IMR-90 (cell line): ENCODE measurements around the gene DGKE. TPM values are rescaled to one million over a fixed set of nuclear protein-coding genes. Genes with fewer than 3 reads are reported as not detected.

ENCODE experiments used
- ATAC-seq: fragments of 200-7000 bp; cut with Tn5 transposase; 2 replicates; pipeline ENCODE4 v1.9.1; 2020; ENCODE audit warnings: low read depth, mild to moderate bottlenecking, moderate library complexity
- BruUV-seq: library from RNA; stranded (reverse); fragments of 400-500 nt; replicated peaks from 2 replicates; lab custom pipeline; 2021; lab: Mats Ljungman, UMichigan
- CTCF ChIA-PET: fragments of 300-600 bp; formaldehyde crosslinking; extraction: SDS; loops from one replicate; lab custom pipeline; 2021; ENCODE audit warnings: antibody characterized with exemption; lab: Yijun Ruan, JAX
- POLR2A ChIA-PET: fragments of 300-600 bp; sonication (Branson Sonifier 250); formaldehyde crosslinking; loops from one replicate; lab custom pipeline; 2022; ENCODE audit warnings: antibody characterized with exemption; ENCODE audit not compliant: unreplicated experiment; lab: Charles Lee
- DNase-seq: peaks from one replicate; pipeline ENCODE4 v3.0.0; 2013
- H2AFZ ChIP-seq: replicated peaks from 2 replicates; pipeline ENCODE3; 2013; ENCODE audit warnings: low read length, mild to moderate bottlenecking; ENCODE audit not compliant: poor library complexity
- H2AK5ac ChIP-seq: 2 replicates; pipeline ENCODE4 v1.6.1; 2013; ENCODE audit warnings: low read depth, low read length, inconsistent platforms
- H2AK9ac ChIP-seq: replicated peaks from 2 replicates; pipeline ENCODE3; 2013; ENCODE audit warnings: mild to moderate bottlenecking, low read depth, low read length, moderate library complexity; ENCODE audit not compliant: poor library complexity
- H2BK120ac ChIP-seq: 2 replicates; pipeline ENCODE4 v1.6.1; 2013; ENCODE audit warnings: low read depth, low read length, inconsistent platforms
- H2BK15ac ChIP-seq: 3 replicates; pipeline ENCODE4 v1.6.1; 2013; ENCODE audit warnings: low read depth, low read length, inconsistent platforms
- H2BK20ac ChIP-seq: 2 replicates; pipeline ENCODE4 v1.6.1; 2013; ENCODE audit warnings: low read depth, mild to moderate bottlenecking, inconsistent platforms, low read length, moderate library complexity
- H2BK5ac ChIP-seq: 2 replicates; pipeline ENCODE4 v1.6.1; 2013; ENCODE audit warnings: mild to moderate bottlenecking, low read depth, low read length, inconsistent platforms; ENCODE audit not compliant: poor library complexity, severe bottlenecking
- H3K14ac ChIP-seq: replicated peaks from 2 replicates; pipeline ENCODE4 v1.6.1; 2013; ENCODE audit warnings: low read depth, low read length, inconsistent platforms
- H3K18ac ChIP-seq: 2 replicates; pipeline ENCODE4 v1.6.1; 2013; ENCODE audit warnings: low read depth, low read length, control low read depth
- H3K23ac ChIP-seq: 2 replicates; pipeline ENCODE4 v1.6.1; 2013; ENCODE audit warnings: low read depth, low read length, inconsistent platforms
- H3K27ac ChIP-seq: 2 replicates; pipeline ENCODE4 v1.5.1; 2013; ENCODE audit warnings: mild to moderate bottlenecking, control low read depth, low read length; ENCODE audit not compliant: insufficient read depth
- H3K27me3 ChIP-seq: 2 replicates; pipeline ENCODE4 v1.6.1; 2013; ENCODE audit warnings: low read length; ENCODE audit not compliant: control insufficient read depth, insufficient read depth
- H3K36me3 ChIP-seq: 2 replicates; pipeline ENCODE4 v1.6.1; 2013; ENCODE audit warnings: low read length, mixed read lengths; ENCODE audit not compliant: control insufficient read depth, insufficient read depth
- H3K4ac ChIP-seq: 2 replicates; pipeline ENCODE4 v1.6.1; 2013; ENCODE audit warnings: low read depth, low read length, inconsistent platforms
- H3K4me1 ChIP-seq: 2 replicates; pipeline ENCODE4 v1.6.1; 2013; ENCODE audit warnings: low read length, mixed read lengths; ENCODE audit not compliant: control insufficient read depth, insufficient read depth
- H3K4me2 ChIP-seq: 2 replicates; pipeline ENCODE4 v1.6.1; 2013; ENCODE audit warnings: low read depth, mild to moderate bottlenecking, control low read depth, low read length, moderate library complexity
- H3K4me3 ChIP-seq: 2 replicates; pipeline ENCODE4 v1.5.1; 2013; ENCODE audit warnings: low read depth, mild to moderate bottlenecking, control low read depth, low read length, moderate library complexity; ENCODE audit not compliant: insufficient read depth
- H3K56ac ChIP-seq: 2 replicates; pipeline ENCODE4 v1.6.1; 2013; ENCODE audit warnings: low read length, inconsistent platforms; ENCODE audit not compliant: insufficient read depth; ENCODE audit errors: extremely low read depth
- H3K79me1 ChIP-seq, 2 experiments: 2 replicates each; pipeline ENCODE4 v1.6.1; 2013; ENCODE audit warnings: low read length in 2 of 2, inconsistent platforms in 1 of 2, low read depth in 1 of 2
- H3K9ac ChIP-seq: 2 replicates; pipeline ENCODE4 v1.6.1; 2013; ENCODE audit warnings: low read depth, low read length, control low read depth
- H3K9me1 ChIP-seq: 2 replicates; pipeline ENCODE4 v1.6.1; 2013; ENCODE audit warnings: low read length, inconsistent platforms; ENCODE audit not compliant: insufficient read depth
- H3K9me3 ChIP-seq: 2 replicates; pipeline ENCODE4 v1.6.1; 2013; ENCODE audit warnings: low read length; ENCODE audit not compliant: control insufficient read depth, insufficient read depth
- H4K20me1 ChIP-seq: 2 replicates; pipeline ENCODE4 v1.6.1; 2013; ENCODE audit warnings: low read length, inconsistent platforms; ENCODE audit not compliant: insufficient read depth
- H4K5ac ChIP-seq: 2 replicates; pipeline ENCODE4 v1.6.1; 2013; ENCODE audit warnings: mild to moderate bottlenecking, low read depth, low read length, control low read depth
- H4K8ac ChIP-seq, 2 experiments: 2 replicates each; pipeline ENCODE4 v1.6.1; 2013; ENCODE audit warnings: low read depth in 2 of 2, low read length in 2 of 2, control low read depth in 1 of 2, inconsistent platforms in 1 of 2
- H4K91ac ChIP-seq: 2 replicates; pipeline ENCODE4 v1.6.1; 2013; ENCODE audit warnings: low read depth, low read length, inconsistent platforms; ENCODE audit not compliant: insufficient read depth
- BHLHE40 ChIP-seq: fragments of 150-350 bp; IDR thresholded peaks from 2 replicates; pipeline ENCODE4 v1.6.1; 2016; ENCODE audit warnings: mild to moderate bottlenecking, low read depth, low read length
- CEBPB ChIP-seq: IDR thresholded peaks from 2 replicates; pipeline ENCODE4 v1.6.1; 2012; ENCODE audit warnings: low read depth, low read length, improper control_type of control experiment
- CHD1 ChIP-seq: IDR thresholded peaks from 2 replicates; pipeline ENCODE4 v1.6.1; 2012; ENCODE audit warnings: low read depth, low read length, improper control_type of control experiment
- CTCF ChIP-seq: conservative IDR thresholded peaks from 2 replicates; pipeline ENCODE4 v1.5.1; 2012; ENCODE audit warnings: mild to moderate bottlenecking, low read depth, low read length, improper control_type of control experiment
- FOS ChIP-seq: fragments of 150-350 bp; IDR thresholded peaks from 2 replicates; pipeline ENCODE4 v1.6.1; 2016; ENCODE audit warnings: low read depth, low read length
- MAFK ChIP-seq: IDR thresholded peaks from 2 replicates; pipeline ENCODE4 v1.6.1; 2012; ENCODE audit warnings: low read depth, low read length, improper control_type of control experiment
- MAZ ChIP-seq: IDR thresholded peaks from 2 replicates; pipeline ENCODE4 v1.6.1; 2012; ENCODE audit warnings: low read depth, mild to moderate bottlenecking, low read length, improper control_type of control experiment, moderate library complexity, borderline replicate concordance
- MXI1 ChIP-seq: IDR thresholded peaks from 2 replicates; pipeline ENCODE4 v1.6.1; 2012; ENCODE audit warnings: low read depth, mild to moderate bottlenecking, low read length, moderate library complexity, borderline replicate concordance
- NFE2L2 ChIP-seq: fragments of 150-350 bp; IDR thresholded peaks from 2 replicates; pipeline ENCODE4 v1.6.1; 2016; ENCODE audit warnings: low read depth, mild to moderate bottlenecking, low read length
- POLR2A ChIP-seq: IDR thresholded peaks from 2 replicates; pipeline ENCODE4 v1.6.1; 2012; ENCODE audit warnings: mild to moderate bottlenecking, low read depth, low read length
- RAD21 ChIP-seq: IDR thresholded peaks from 2 replicates; pipeline ENCODE4 v1.6.1; 2012; ENCODE audit warnings: low read length, improper control_type of control experiment
- RCOR1 ChIP-seq: IDR thresholded peaks from 2 replicates; pipeline ENCODE4 v1.6.1; 2012; ENCODE audit warnings: mild to moderate bottlenecking, low read length, improper control_type of control experiment; ENCODE audit not compliant: insufficient replicate concordance
- RFX5 ChIP-seq: IDR thresholded peaks from 2 replicates; pipeline ENCODE4 v1.8.0; 2012; ENCODE audit warnings: low read depth, mild to moderate bottlenecking, low read length, moderate library complexity
- SMC3 ChIP-seq: fragments of 150-350 bp; IDR thresholded peaks from 2 replicates; pipeline ENCODE4 v1.6.1; 2016; ENCODE audit warnings: low read depth, mild to moderate bottlenecking, antibody characterized with exemption, low read length, moderate library complexity
- WGBS, 2 experiments: methylation state at CpG; one replicate each; pipeline versions ENCODE4 v1.1.5 to v1.1.7; 2013; ENCODE audit warnings: missing lambda C conversion rate in 2 of 2; ENCODE audit not compliant: insufficient read length in 1 of 2; ENCODE audit errors: extremely low coverage in 2 of 2; 5-methylcytosine and 5-hydroxymethylcytosine counted together
- dilution Hi-C: fragments of 300-500 bp; cut with HindIII; formaldehyde crosslinking; loops from one replicate; pipeline ENCODE4 v1.14.3; 2018; ENCODE audit warnings: low sequenced_read_pairs; ENCODE audit not compliant: unreplicated experiment
- in situ Hi-C: fragments of 300-500 bp; cut with MboI; formaldehyde crosslinking; loops from 3 replicates; pipeline ENCODE4 v1.14.3; 2019; ENCODE audit warnings: low sequenced_read_pairs, inconsistent platforms, mixed read lengths
- intact Hi-C: fragments of 100-400 bp; cut with micrococcal nuclease; formaldehyde crosslinking; loops from 2 replicates; pipeline ENCODE4 v1.10.0; 2022
- polyA plus RNA-seq, 3 experiments: library from polyadenylated mRNA; depleted of rRNA; stranded (reverse); fragments of >200 nt; gene quantifications; 2 replicates each; pipeline ENCODE4 v1.2.3, GENCODE V29; 2012; ENCODE audit warnings: low replicate concordance in 1 of 3
- total RNA-seq: library from RNA; depleted of rRNA; stranded (reverse); fragments of >200 nt; gene quantifications from 2 replicates; pipeline ENCODE4 v1.2.3, GENCODE V29; 2012
- TF ChIP-seq, protein P1 (sequence below): fragments of 150-350 bp; IDR thresholded peaks from 2 replicates; pipeline ENCODE4 v1.6.1; 2017; ENCODE audit warnings: mild to moderate bottlenecking, antibody characterized with exemption, low read length, low read depth
- TF ChIP-seq, protein P2 (sequence below): fragments of 150-350 bp; IDR thresholded peaks from 2 replicates; pipeline ENCODE4 v1.6.1; 2016; ENCODE audit warnings: low read depth, mild to moderate bottlenecking, low read length, moderate library complexity, borderline replicate concordance

The DGKE gene
- total and polyA plus RNA-seq, 2 of the 4 experiments (the other 2 are of a cell fraction), result 3.9 to 5.0 TPM

DNA sequence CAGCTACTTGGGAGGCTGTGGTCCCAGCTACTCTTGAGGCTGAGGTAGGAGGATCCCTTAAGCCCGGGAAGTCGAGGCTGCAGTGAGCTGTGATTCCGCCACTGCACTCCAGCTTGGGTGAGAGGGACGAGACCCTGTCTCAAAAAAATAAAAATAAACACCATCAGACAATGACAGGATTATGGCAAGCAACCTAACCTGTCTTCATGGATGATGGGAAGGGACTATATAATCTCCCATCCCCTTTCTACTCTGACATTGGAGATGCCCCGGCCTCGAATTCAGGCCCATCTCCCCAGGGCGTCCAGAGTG, 79.0 kb downstream of the DGKE start:
- Histone ChIP-seq H3K79me1 (peaks cover 32 to 62% of the 10 kb centered on the region in 2 experiments), H3K9ac (peak overlapping the region; percentile 95), H2BK120ac (0 out of 2 replicates have a peak overlapping the region, but pooled peaks have one; percentile 19), H2BK20ac (no peak overlapping the region), H2AFZ (peak overlapping the region; percentile 98), H2BK5ac (peak overlapping the region; percentile 7), H3K18ac (no peak overlapping the region), H3K14ac (peak overlapping the region; percentile 47; the same call in 1 of the 2 replicates), H3K23ac (peak overlapping the region; percentile 96), H3K56ac (peak overlapping the region; percentile 2; the same call in 1 of the 2 replicates), H2AK9ac (peak overlapping the region; percentile 93), H3K36me3 (peaks cover 6% of the 10 kb centered on the region), H3K9me1 (peaks cover 26% of the 10 kb centered on the region), H4K5ac (no peak overlapping the region), H3K27ac (peak overlapping the region; percentile 93; the same call in 1 of the 2 replicates), H4K8ac (peak overlapping the region in 1 of 2 experiments; percentile 33; a peak in 1 of 4 replicates), H3K27me3 (no peaks in the 10 kb centered on the region), H3K4ac (peak overlapping the region; percentile 48), H3K4me3 (peak overlapping the region; percentile 92), H3K4me2 (peak overlapping the region; percentile 68), H3K4me1 (peaks cover 17% of the 10 kb centered on the region), H2BK15ac (no peak overlapping the region), H4K20me1 (peaks cover 39% of the 10 kb centered on the region), H3K9me3 (no peaks in the 10 kb centered on the region), H2AK5ac (peak overlapping the region; percentile 32), H4K91ac (peak overlapping the region; percentile 49)
- POLR2A ChIA-PET, result no interaction called here
- CTCF ChIA-PET, result no interaction called here
- no peak for DNase-seq
- no peak for ATAC-seq
- dilution Hi-C loops, result no loop called here
- intact Hi-C loops, result no loop called here
- no CpG with 5 or more reads among the region's 7 CpGs for WGBS, 2 experiments
- TF ChIP-seq MXI1 (no peak), CTCF (no peak), NFE2L2 (no peak), BHLHE40 (no peak), MAFK (no peak), RAD21 (no peak), CHD1 (no peak), FOS (no peak), RFX5 (no peak), SMC3 (no peak), MAZ (no peak), CEBPB (no peak), RCOR1 (no peak), POLR2A (no peak)
- TF ChIP-seq, protein P1, sequence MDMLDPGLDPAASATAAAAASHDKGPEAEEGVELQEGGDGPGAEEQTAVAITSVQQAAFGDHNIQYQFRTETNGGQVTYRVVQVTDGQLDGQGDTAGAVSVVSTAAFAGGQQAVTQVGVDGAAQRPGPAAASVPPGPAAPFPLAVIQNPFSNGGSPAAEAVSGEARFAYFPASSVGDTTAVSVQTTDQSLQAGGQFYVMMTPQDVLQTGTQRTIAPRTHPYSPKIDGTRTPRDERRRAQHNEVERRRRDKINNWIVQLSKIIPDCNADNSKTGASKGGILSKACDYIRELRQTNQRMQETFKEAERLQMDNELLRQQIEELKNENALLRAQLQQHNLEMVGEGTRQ, result no peak
- TF ChIP-seq, protein P2, sequence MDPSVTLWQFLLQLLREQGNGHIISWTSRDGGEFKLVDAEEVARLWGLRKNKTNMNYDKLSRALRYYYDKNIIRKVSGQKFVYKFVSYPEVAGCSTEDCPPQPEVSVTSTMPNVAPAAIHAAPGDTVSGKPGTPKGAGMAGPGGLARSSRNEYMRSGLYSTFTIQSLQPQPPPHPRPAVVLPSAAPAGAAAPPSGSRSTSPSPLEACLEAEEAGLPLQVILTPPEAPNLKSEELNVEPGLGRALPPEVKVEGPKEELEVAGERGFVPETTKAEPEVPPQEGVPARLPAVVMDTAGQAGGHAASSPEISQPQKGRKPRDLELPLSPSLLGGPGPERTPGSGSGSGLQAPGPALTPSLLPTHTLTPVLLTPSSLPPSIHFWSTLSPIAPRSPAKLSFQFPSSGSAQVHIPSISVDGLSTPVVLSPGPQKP, result no peak
- in situ Hi-C loops, result no loop called here
- BruUV-seq, result no TSS peak
